ENCODE results near the gene C10orf120.

The C10orf120 gene

GRCh38 chr10:122662231-122662630 lies 37.4 kb downstream of the C10orf120 start:
- TF ChIP-seq CTCF (IDR thresholded peaks at IDR 0.05; ENCODE audit: borderline replicate concordance, control extremely low read depth, extremely low read depth, insufficient read depth, missing control alignments) = no peak
- DNase-seq (ENCODE audit: low spot score) = no peak
- in situ Hi-C loops (cut with MboI; ENCODE audit: low sequenced_read_pairs, unreplicated experiment) = no loop called here

- TF ChIP-seq CTCF (IDR thresholded peaks at IDR 0.05; ENCODE audit: borderline replicate concordance, control extremely low read depth, extremely low read depth, insufficient read depth, missing control alignments) = no peak
- in situ Hi-C loops (cut with MboI; ENCODE audit: low sequenced_read_pairs, unreplicated experiment) = no loop called here
- no peak for DNase-seq (ENCODE audit: low spot score)
These were observed 39.0 kb downstream of the C10orf120 start for GRCh38 chr10:122660696-122661095.

GRCh38 chr10:122659651-122660050 lies 40.0 kb downstream of the C10orf120 start:
- in situ Hi-C loops (cut with MboI; ENCODE audit: low sequenced_read_pairs, unreplicated experiment) = no loop called here
- no peak for DNase-seq (ENCODE audit: low spot score)

GRCh38 chr10:122659126-122659525 lies 40.5 kb downstream of the C10orf120 start:
- TF ChIP-seq CTCF (IDR thresholded peaks at IDR 0.05; ENCODE audit: borderline replicate concordance, control extremely low read depth, extremely low read depth, insufficient read depth, missing control alignments) = no peak
- in situ Hi-C loops (cut with MboI; ENCODE audit: low sequenced_read_pairs, unreplicated experiment) = no loop called here
- no peak for DNase-seq (ENCODE audit: low spot score)

More at GRCh38 chr10:122659651-122660050, 40.0 kb downstream of the C10orf120 start:
- no peak for TF ChIP-seq CTCF (IDR thresholded peaks at IDR 0.05; ENCODE audit: borderline replicate concordance, control extremely low read depth, extremely low read depth, insufficient read depth, missing control alignments)

GRCh38 chr10:122658356-122659049 lies 41.1 kb downstream of the C10orf120 start:
- no peak for DNase-seq (ENCODE audit: low spot score)
- in situ Hi-C loops (cut with MboI; ENCODE audit: low sequenced_read_pairs, unreplicated experiment) = no loop called here
- no peak for TF ChIP-seq CTCF (IDR thresholded peaks at IDR 0.05; ENCODE audit: borderline replicate concordance, control extremely low read depth, extremely low read depth, insufficient read depth, missing control alignments)

GRCh38 chr10:122657729-122658128 lies 41.9 kb downstream of the C10orf120 start:
- no peak for DNase-seq (ENCODE audit: low spot score)
- in situ Hi-C loops (cut with MboI; ENCODE audit: low sequenced_read_pairs, unreplicated experiment) = no loop called here
- no peak for TF ChIP-seq CTCF (IDR thresholded peaks at IDR 0.05; ENCODE audit: borderline replicate concordance, control extremely low read depth, extremely low read depth, insufficient read depth, missing control alignments)
